HG03342 (cell line): ENCODE measurements around the gene CYTH4.

ENCODE experiments used
- ATAC-seq: cut with Tn5 transposase; IDR thresholded peaks from one replicate; pipeline ENCODE4 v1.9.1; 2021; ENCODE audit warnings: mild to moderate bottlenecking, moderate library complexity; ENCODE audit not compliant: unreplicated experiment

CYTH4 gene

DNA sequence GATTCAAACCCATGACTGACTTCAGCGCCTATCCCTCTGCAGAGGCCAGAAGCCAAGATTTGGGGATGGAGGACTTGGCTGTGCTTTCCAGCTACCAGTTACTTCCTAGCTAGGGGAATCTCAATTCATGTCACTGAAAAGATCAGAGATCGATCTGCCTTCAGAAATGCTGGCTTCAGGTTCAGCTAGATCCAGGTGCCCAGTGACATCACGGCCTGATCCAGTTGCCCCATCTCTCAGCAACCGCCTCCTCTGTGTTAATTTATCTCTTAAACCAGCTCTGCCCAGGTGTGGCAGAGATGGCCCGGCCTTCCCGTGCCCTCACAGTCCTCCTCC lies 24.2 kb downstream of the CYTH4 start:
- ATAC-seq: no peak

- ATAC-seq: no peak
Observed at GRCh38 chr22:37308385-37309200, 26.3 kb downstream of the CYTH4 start.

GRCh38 chr22:37309211-37310074 lies 27.1 kb downstream of the CYTH4 start:
- ATAC-seq: no peak

- no peak for ATAC-seq
Observed at GRCh38 chr22:37310075-37310606, 27.8 kb downstream of the CYTH4 start.

DNA sequence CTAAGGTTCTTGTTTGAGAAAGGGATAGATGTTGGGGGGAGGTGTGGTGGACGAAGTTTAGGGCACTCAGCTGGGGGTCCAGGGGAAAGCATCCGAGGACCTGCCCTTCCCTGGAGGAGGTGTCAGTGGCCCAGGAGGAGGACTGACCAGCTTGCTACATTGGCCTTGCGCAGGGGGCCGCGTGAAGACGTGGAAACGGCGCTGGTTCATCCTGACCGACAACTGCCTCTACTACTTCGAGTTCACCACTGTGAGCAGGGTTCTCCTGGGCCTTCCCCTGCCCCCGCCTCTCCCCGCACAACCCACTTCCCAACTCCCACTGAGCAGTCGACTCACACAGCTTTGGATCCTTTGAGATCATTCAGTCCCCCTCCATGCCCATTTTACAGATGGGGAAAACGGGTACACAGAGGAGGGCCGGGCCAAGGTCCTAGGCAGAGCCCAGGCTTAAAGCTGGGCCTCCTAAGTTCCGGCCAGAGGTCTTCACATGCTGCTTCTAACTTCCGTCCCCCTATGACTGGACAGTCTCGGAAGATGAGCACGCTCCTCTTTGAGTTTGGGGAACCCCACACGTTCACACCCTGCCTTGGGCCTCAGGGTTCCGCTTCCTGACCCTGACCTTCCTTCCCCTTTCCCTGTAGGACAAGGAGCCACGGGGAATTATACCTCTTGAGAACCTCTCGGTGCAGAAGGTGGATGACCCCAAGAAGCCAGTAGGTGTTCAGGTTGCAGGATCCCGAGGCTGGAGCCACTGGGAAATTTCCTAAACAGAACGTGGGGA lies 28.7 kb downstream of the CYTH4 start:
- no peak for ATAC-seq

DNA sequence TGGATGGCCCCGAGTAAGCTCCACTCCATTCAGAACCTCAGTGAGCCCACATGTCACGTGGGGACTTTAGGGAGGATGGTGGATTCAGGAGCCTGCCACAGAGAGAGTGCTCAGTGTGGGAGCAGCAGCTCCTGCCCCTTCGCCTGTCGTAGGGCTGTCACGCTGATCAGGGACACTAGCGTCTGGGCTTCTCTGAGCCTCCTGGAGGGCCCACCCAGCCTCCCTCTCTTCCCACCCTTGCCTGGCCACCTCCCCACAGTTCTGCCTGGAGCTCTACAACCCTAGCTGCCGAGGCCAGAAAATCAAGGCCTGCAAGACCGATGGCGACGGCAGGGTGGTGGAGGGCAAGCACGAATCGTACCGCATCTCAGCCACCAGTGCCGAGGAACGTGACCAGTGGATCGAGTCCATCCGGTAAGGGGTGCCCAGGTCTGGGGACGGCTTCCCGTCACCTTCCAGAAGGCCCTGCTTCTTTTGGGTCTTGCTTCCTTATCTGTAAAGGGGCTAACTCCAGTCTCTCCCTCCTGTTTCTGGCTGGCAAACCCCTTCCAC lies 29.5 kb downstream of the CYTH4 start:
- ATAC-seq: no peak

GRCh38 chr22:37312549-37313183 lies 30.4 kb downstream of the CYTH4 start:
- no peak for ATAC-seq

DNA sequence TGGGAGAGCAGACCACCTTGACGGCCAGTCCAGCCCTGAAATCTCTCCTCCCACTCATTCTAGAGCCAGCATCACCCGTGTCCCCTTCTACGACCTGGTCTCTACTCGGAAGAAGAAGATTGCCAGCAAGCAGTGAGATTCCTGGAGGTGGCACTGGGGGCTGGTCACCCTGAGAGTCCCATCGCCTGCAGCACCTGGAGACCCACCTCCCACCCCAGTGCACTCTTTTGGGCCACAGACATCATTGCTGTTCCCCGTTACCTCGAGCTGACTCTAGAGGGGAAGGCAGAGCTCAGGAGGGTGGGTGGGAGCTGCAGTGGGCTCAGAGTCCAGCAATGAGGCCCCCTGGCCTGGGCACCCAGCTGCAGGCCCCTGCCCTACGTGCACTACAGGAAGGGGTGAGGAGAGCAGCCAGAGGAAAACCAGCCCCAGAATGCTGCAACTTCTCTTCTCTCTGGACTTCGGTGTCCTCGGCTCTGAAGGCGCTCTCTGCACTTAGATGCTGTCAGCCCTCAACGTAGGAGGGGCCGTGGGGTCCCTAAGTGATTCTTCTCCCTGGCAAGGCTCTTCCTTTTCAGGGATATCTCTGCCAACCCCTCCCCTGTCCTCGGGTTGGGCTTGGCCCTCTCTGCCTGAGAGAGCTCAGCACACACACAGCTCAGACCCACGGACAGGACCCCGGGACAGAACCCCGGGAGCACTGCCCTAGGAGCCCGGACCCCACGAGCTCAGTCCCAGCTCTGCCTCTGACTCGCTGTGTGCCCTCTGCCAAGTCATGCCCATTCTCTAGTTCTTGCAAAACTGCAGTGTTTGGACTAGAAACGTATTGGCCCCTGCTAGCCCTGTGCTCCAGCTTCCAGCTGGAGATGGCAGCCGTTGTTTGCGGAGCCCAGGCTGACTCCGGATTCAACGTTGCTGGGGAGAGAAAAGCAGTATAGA lies 31.3 kb downstream of the CYTH4 start:
- no peak for ATAC-seq

DNA sequence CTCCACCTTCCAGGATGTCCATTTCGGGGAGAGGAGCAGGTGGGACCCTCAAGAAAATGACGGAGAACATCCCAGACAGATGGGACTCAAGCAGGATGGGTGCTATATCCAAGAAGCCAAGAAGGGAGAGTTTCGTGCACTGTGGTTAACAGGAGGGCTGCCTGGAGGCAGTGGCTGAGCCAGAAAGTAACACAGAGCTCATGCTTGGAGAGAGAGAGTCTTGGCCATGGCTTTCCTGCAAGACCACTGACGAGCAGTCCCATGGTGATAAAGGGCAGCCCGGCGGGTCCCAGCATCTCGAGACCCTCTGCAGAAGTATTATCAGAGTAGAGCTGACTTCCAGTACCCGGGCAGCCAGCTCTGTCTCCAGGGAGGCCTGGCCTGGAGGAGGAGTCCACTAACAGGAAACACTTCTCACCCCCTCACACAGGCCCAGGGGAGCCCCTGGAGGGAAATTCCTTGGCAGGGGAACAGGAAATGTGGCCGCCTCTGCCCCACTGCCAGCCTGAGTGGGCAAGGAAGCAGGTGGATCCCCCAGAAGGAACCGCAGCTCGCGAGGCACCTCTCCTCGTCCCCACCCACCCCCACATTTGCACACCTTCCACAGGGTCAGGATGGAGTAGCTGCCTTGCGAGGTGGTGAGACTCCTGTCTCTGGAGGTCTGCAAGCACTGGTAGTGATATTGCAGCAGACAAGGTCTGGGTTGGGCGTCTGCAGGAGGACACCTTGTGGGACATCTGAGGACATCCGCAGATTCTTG lies 32.2 kb downstream of the CYTH4 start:
- no peak for ATAC-seq

GRCh38 chr22:37316405-37316804 lies 34.1 kb downstream of the CYTH4 start:
- no peak for ATAC-seq

DNA sequence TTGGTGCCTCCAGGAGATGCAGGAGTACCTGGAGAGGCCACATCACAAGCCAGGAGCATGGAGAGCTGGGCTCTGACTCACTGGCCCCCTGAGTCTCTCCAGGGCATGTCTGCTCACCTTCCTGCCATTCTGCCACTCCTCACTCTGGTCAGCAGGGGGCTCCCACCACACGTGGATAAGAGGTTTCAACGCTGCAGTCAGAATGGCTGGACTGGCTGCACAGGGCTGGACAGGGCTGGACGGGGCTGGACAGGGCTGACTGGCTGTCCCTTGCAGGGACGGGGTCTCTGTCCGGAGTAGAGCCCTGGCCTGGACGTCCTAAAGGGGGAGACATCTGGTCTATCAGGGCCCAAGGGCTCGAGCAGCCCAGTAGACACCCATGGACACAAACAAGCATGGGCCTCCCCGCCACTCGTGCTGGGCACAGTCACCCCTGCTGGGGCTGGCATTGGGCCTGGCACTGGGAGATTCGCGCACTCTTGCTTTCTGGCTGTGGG lies 34.6 kb downstream of the CYTH4 start:
- ATAC-seq: no peak

DNA sequence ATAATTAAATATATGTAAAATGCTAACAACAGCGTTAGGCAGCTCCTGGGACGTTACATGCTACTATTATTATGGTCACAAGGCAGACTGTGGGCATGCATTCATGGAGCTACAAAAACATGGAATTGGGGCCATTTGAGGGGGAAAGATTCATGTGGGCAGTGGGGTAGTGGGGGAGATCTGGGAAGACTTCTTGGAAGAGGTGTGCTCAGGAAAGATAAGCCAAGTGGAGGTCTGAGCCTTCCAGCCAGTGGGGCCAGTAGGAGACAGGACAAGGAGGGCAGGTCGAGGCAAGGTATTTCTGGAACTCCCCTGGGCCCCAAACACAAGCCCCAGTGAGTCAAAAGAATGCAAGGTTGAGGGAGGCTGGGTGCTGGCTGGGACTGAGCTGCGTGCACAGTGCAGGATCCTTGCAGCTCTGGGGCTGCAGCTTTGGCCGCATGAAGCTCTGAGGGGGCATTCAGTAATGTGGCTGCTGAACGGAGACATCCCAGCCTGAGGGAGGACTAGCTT lies 35.4 kb downstream of the CYTH4 start:
- ATAC-seq: no peak

- no peak for ATAC-seq
Observed at GRCh38 chr22:37318364-37319109, 36.2 kb downstream of the CYTH4 start.

DNA sequence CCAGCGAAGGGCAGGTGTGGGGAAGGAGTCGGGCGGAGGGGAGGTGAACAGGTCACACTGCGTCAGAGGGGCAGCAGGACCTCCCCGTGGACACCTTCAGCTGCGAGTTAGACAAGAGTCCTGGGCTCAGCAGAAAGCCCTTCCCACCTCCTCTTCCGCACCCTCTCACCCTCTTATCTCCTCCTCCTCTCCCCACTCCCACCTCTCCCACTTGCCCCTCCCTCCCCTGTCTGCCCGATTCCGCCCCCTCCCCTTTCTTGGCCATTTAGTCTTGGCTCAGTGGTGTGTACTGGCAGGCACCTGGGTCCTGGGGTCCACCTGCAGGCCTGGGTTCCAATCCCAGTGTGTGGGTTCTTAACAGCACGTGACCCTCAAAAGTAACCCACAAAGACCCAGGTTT lies 37.2 kb downstream of the CYTH4 start:
- ATAC-seq: no peak

GRCh38 chr22:37320726-37321677 lies 38.7 kb downstream of the CYTH4 start:
- no peak for ATAC-seq

- ATAC-seq: no peak
Observed at GRCh38 chr22:37324340-37325038, 42.2 kb downstream of the CYTH4 start.
